ENCODE measurements around the gene CPSF4L. TPM values are rescaled to one million over a fixed set of nuclear protein-coding genes. Genes with fewer than 3 reads are reported as not detected.

Gene CPSF4L
- total RNA-seq, 1 experiment from 2014 or later: not detected

DNA sequence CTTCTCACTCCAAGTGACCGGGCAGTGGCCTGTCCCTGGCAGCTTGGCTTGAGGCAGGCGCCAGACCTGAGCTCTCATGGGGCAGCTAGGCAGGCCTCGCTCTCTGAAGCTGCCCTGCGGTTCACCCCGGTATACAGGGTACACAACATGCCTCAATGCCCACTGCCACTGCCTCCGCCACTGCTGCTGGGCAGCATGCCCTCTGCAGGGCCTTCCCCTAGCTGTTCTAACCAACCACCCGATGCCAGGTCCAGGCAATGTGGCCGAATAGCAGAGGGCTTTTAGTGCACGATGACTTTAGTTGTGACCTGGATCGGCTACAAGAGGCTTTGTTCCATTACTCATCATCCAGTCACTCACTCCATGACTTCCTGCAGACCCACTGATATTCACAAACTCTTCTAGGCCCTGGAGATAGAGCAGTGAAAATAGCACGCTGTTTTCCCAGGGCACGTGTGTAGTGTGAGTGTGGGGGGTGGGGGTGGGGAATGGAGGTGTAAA, 30.4 kb upstream of the CPSF4L start (continued):
- TF ChIP-seq, protein P1, sequence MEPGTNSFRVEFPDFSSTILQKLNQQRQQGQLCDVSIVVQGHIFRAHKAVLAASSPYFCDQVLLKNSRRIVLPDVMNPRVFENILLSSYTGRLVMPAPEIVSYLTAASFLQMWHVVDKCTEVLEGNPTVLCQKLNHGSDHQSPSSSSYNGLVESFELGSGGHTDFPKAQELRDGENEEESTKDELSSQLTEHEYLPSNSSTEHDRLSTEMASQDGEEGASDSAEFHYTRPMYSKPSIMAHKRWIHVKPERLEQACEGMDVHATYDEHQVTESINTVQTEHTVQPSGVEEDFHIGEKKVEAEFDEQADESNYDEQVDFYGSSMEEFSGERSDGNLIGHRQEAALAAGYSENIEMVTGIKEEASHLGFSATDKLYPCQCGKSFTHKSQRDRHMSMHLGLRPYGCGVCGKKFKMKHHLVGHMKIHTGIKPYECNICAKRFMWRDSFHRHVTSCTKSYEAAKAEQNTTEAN (CRISPR knock-in tag; IDR thresholded peaks at IDR 0.05): no peak
- no peak for TF ChIP-seq MYBL2 (CRISPR knock-in tag; IDR thresholded peaks at IDR 0.05)
- no peak for TF ChIP-seq NR3C1 (CRISPR knock-in tag; conservative IDR thresholded peaks at IDR 0.05; ENCODE audit: low read depth)
- TF ChIP-seq, protein P2, sequence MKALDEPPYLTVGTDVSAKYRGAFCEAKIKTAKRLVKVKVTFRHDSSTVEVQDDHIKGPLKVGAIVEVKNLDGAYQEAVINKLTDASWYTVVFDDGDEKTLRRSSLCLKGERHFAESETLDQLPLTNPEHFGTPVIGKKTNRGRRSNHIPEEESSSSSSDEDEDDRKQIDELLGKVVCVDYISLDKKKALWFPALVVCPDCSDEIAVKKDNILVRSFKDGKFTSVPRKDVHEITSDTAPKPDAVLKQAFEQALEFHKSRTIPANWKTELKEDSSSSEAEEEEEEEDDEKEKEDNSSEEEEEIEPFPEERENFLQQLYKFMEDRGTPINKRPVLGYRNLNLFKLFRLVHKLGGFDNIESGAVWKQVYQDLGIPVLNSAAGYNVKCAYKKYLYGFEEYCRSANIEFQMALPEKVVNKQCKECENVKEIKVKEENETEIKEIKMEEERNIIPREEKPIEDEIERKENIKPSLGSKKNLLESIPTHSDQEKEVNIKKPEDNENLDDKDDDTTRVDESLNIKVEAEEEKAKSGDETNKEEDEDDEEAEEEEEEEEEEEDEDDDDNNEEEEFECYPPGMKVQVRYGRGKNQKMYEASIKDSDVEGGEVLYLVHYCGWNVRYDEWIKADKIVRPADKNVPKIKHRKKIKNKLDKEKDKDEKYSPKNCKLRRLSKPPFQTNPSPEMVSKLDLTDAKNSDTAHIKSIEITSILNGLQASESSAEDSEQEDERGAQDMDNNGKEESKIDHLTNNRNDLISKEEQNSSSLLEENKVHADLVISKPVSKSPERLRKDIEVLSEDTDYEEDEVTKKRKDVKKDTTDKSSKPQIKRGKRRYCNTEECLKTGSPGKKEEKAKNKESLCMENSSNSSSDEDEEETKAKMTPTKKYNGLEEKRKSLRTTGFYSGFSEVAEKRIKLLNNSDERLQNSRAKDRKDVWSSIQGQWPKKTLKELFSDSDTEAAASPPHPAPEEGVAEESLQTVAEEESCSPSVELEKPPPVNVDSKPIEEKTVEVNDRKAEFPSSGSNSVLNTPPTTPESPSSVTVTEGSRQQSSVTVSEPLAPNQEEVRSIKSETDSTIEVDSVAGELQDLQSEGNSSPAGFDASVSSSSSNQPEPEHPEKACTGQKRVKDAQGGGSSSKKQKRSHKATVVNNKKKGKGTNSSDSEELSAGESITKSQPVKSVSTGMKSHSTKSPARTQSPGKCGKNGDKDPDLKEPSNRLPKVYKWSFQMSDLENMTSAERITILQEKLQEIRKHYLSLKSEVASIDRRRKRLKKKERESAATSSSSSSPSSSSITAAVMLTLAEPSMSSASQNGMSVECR (CRISPR knock-in tag; IDR thresholded peaks at IDR 0.05; ENCODE audit: borderline replicate concordance): no peak
- TF ChIP-seq TEAD4 (CRISPR knock-in tag; IDR thresholded peaks at IDR 0.05): no peak

DNA sequence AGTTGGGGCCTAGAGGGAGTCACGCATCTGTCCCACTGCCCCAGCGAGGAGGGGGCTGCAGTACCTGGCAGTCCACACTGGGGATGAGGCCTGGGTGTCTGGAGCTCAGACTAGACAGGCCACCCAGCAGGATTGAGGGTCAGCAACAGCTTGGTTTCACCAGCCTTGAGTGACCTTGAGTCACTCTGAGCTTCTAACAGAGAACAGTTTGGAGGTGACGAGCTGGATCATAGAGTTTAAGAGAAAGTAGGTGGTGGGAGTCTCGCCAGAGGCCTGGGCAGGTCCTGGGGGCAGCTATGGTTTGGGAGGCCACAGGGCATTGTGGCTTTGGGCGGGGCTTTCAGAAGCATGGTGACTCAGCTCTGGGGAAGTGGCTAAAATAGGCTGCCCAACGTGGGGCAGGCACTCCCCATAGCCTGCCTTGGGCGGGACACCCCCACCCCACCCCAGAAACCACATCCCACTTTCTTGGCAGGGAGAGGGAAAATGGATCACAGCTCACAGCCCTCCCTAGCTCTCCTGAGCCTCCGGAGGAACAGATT, 29.7 kb upstream of the CPSF4L start:
- H3K27me3 Mint-ChIP-seq (ENCODE audit: low read depth): no peaks in the 10 kb centered on the region
- POLR2A ChIA-PET: interaction anchor here (0.5 to 1.2 kb wide), 3 partner anchors 8 to 52 kb away, joined by 3 to 4 read pairs (median 4); no protein-coding TSS in a partner anchor
- H3K9me3 Mint-ChIP-seq: no peaks in the 10 kb centered on the region
- DNase-seq (ENCODE audit: low spot score) (no peak), ATAC-seq (no peak)
- no peak overlapping the region for H3K4me3 Mint-ChIP-seq
- H3K27ac Mint-ChIP-seq: no peak overlapping the region
- TF ChIP-seq, protein P3, sequence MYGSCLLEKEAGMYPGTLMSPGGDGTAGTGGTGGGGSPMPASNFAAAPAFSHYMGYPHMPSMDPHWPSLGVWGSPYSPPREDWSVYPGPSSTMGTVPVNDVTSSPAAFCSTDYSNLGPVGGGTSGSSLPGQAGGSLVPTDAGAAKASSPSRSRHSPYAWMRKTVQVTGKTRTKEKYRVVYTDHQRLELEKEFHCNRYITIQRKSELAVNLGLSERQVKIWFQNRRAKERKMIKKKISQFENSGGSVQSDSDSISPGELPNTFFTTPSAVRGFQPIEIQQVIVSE (CRISPR knock-in tag; IDR thresholded peaks at IDR 0.05; ENCODE audit: borderline replicate concordance): no peak
- TF ChIP-seq ZBTB21 (CRISPR knock-in tag; IDR thresholded peaks at IDR 0.05; ENCODE audit: borderline replicate concordance) (no peak), CREM (CRISPR knock-in tag; IDR thresholded peaks at IDR 0.05) (no peak), NR3C1 (CRISPR knock-in tag; conservative IDR thresholded peaks at IDR 0.05; ENCODE audit: low read depth) (no peak), ATF1 (CRISPR knock-in tag; IDR thresholded peaks at IDR 0.05) (no peak), NR2C2 (CRISPR knock-in tag; IDR thresholded peaks at IDR 0.05) (no peak), ZNF138 (CRISPR knock-in tag; conservative IDR thresholded peaks at IDR 0.05) (no peak), GRHL2 (CRISPR knock-in tag; IDR thresholded peaks at IDR 0.05; ENCODE audit: insufficient replicate concordance, severe bottlenecking) (no peak)
- TF ChIP-seq, protein P4, sequence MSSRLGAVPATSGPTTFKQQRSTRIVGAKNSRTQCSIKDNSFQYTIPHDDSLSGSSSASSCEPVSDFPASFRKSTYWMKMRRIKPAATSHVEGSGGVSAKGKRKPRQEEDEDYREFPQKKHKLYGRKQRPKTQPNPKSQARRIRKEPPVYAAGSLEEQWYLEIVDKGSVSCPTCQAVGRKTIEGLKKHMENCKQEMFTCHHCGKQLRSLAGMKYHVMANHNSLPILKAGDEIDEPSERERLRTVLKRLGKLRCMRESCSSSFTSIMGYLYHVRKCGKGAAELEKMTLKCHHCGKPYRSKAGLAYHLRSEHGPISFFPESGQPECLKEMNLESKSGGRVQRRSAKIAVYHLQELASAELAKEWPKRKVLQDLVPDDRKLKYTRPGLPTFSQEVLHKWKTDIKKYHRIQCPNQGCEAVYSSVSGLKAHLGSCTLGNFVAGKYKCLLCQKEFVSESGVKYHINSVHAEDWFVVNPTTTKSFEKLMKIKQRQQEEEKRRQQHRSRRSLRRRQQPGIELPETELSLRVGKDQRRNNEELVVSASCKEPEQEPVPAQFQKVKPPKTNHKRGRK (CRISPR knock-in tag; IDR thresholded peaks at IDR 0.05; ENCODE audit: borderline replicate concordance): no peak
- TF ChIP-seq, protein P5, sequence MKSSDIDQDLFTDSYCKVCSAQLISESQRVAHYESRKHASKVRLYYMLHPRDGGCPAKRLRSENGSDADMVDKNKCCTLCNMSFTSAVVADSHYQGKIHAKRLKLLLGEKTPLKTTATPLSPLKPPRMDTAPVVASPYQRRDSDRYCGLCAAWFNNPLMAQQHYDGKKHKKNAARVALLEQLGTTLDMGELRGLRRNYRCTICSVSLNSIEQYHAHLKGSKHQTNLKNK (CRISPR knock-in tag; IDR thresholded peaks at IDR 0.05): no peak
- CTCF ChIA-PET: interaction anchor here (0.8 to 3.1 kb wide), 5 partner anchors 10 to 78 kb away, joined by 3 to 10 read pairs (median 3); no protein-coding TSS in a partner anchor
- H3K36me3 Mint-ChIP-seq: peaks cover under 1% of the 10 kb centered on the region; the same call in 1 of the 2 replicates
- H3K4me1 Mint-ChIP-seq: peaks cover 19% of the 10 kb centered on the region

Data from WTC11 (cell line).